Transverse colon (tissue), 4 donors: Measurements from ENCODE around the gene SSTR5. TPM values are rescaled to one million over a fixed set of nuclear protein-coding genes. Genes with fewer than 3 reads are reported as not detected.

Source experiments
- DNase-seq: peaks from one replicate; pipeline ENCODE4 v3.0.0-alpha.2; 2019
- H3K27ac ChIP-seq, 4 donors: fragments of 200-600 bp; sonication (generic); 2 replicates each; pipeline ENCODE4 v1.5.1; 2016 to 2018; ENCODE audit warnings: inconsistent platforms in 4 of 4
- H3K27me3 ChIP-seq: fragments of 200-600 bp; sonication (generic); 2 replicates; pipeline ENCODE4 v1.5.1; 2017; ENCODE audit warnings: inconsistent platforms
- H3K36me3 ChIP-seq, 4 donors: fragments of 200-600 bp; sonication (generic); 2 replicates each; pipeline ENCODE4 v1.5.1; 2017 to 2019; ENCODE audit warnings: inconsistent platforms in 4 of 4
- H3K4me1 ChIP-seq, 4 donors: fragments of 200-600 bp; sonication (generic); 2 replicates each; pipeline ENCODE4 v1.5.1; 2017 to 2020; ENCODE audit warnings: inconsistent platforms in 4 of 4
- H3K4me3 ChIP-seq, 4 donors: fragments of 200-600 bp; sonication (generic); 1 replicate in 1 of 4; 2 replicates in 3 of 4; pipeline versions ENCODE4 v1.5.1 to v1.6.1; 2017 to 2019; ENCODE audit warnings: inconsistent platforms in 4 of 4
- H3K9me3 ChIP-seq, 2 donors: fragments of 200-600 bp; sonication (generic); 2 replicates each; pipeline ENCODE4 v1.5.1; 2017 to 2019; ENCODE audit warnings: inconsistent platforms in 2 of 2
- EP300 ChIP-seq: sonication (generic); formaldehyde crosslinking; IDR thresholded peaks from one replicate; pipeline ENCODE4 v1.6.1; 2017; ENCODE audit warnings: antibody characterized with exemption, low read depth
- POLR2A ChIP-seq: fragments of 450-650 bp; IDR thresholded peaks from one replicate; pipeline ENCODE4 v1.6.1; 2016; ENCODE audit warnings: antibody characterized with exemption, mild to moderate bottlenecking, moderate library complexity
- POLR2AphosphoS5 ChIP-seq, 3 donors: sonication (generic); formaldehyde crosslinking; IDR thresholded peaks; one replicate each; pipeline ENCODE4 v1.6.1; 2016; ENCODE audit warnings: antibody characterized with exemption in 3 of 3
- WGBS, 2 donors: methylation state at CpG; one replicate each; pipeline ENCODE4 v1.1.5; 2018; ENCODE audit warnings: low coverage in 1 of 2; 5-methylcytosine and 5-hydroxymethylcytosine counted together
- in situ Hi-C, 4 donors: fragments of 200-750 bp; cut with MboI; loops; one replicate each; pipeline versions ENCODE4 v1.15.0 to v1.15.1; 2017; ENCODE audit warnings: low sequenced_read_pairs in 3 of 4, low pct_ligation_motif_present in 1 of 4, low pct_unique_long_range_greater_than_20kb in 1 of 4
- intact Hi-C: fragments of 100-400 bp; cut with DNase I; formaldehyde crosslinking; loops from one replicate; pipeline ENCODE4 v1.15.1; 2023; ENCODE audit warnings: low total_unique reads
- total RNA-seq, 4 donors: library from RNA; depleted of rRNA; stranded (reverse); fragments of >200 nt; gene quantifications; one replicate each; pipeline ENCODE4 v1.1.0, GENCODE V29; 2016
- TF ChIP-seq, protein P1 (sequence below), 5 experiments: fragments of 200-600 bp in 3 of 5; fragments of 450-650 bp in 2 of 5; sonication (generic) in 3 of 5; IDR thresholded peaks; 1 replicate in 2 of 5; 2 replicates in 3 of 5; pipeline ENCODE4 v1.5.1; 2016 to 2017; ENCODE audit warnings: antibody characterized with exemption in 5 of 5, inconsistent platforms in 3 of 5, mild to moderate bottlenecking in 2 of 5, moderate library complexity in 1 of 5

Gene SSTR5
- total RNA-seq, 4 donors from 2014 or later = not detected

DNA sequence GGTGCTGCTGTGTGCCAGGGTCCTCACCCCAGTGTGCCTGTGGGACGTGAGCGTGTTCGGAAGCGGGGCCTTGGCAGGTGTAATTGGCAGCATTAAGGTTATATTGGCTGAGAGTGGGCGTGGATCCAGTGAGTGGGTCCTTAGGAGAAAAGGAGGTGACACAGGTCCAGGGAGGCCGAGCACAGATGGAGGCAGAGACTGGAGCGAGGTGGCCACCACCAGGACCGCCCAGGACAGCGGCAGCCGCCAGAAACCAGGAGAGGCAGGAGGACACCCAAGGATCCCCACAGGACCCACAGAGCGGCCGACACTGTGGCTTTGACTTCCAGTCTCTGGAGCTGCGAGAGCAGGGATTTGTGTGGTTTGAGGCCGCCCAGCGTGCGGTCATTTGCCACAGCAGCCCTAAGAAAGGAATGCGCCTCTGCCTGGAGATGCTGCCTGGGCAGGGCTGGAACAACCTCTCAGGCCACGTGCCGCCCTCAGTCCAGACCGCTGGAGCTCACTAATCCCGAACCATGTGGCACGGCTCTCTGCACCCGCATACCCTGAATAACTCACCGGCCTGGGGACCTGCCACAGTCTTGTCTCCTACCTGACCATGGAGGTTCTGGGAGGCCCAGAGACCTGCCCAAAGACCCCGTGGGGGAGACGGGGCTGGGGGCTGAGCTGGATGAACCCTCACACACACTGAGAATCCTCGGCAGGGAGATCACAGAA is 45.6 kb upstream of the SSTR5 start:
- DNase-seq = no peak
- Histone ChIP-seq H3K4me3 (no peak overlapping the region), H3K9me3 (no peaks in the 10 kb centered on the region), H3K4me1 (no peaks in the 10 kb centered on the region), H3K36me3 (no peaks in the 10 kb centered on the region), H3K27me3 (peaks cover 50% of the 10 kb centered on the region), H3K27ac (no peak overlapping the region)
- intact Hi-C loops = no loop called here
- in situ Hi-C loops = no loop called here
- TF ChIP-seq POLR2AphosphoS5 (IDR thresholded peaks at IDR 0.05) (no peak), POLR2A (no peak), EP300 (no peak)
- TF ChIP-seq, protein P1, sequence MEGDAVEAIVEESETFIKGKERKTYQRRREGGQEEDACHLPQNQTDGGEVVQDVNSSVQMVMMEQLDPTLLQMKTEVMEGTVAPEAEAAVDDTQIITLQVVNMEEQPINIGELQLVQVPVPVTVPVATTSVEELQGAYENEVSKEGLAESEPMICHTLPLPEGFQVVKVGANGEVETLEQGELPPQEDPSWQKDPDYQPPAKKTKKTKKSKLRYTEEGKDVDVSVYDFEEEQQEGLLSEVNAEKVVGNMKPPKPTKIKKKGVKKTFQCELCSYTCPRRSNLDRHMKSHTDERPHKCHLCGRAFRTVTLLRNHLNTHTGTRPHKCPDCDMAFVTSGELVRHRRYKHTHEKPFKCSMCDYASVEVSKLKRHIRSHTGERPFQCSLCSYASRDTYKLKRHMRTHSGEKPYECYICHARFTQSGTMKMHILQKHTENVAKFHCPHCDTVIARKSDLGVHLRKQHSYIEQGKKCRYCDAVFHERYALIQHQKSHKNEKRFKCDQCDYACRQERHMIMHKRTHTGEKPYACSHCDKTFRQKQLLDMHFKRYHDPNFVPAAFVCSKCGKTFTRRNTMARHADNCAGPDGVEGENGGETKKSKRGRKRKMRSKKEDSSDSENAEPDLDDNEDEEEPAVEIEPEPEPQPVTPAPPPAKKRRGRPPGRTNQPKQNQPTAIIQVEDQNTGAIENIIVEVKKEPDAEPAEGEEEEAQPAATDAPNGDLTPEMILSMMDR (IDR thresholded peaks at IDR 0.05) = no peak
- 83% methylated on average over 27 of the region's 27 CpGs; no CpG with 5 or more reads in 1 of the 2 donors for WGBS, 2 donors

DNA sequence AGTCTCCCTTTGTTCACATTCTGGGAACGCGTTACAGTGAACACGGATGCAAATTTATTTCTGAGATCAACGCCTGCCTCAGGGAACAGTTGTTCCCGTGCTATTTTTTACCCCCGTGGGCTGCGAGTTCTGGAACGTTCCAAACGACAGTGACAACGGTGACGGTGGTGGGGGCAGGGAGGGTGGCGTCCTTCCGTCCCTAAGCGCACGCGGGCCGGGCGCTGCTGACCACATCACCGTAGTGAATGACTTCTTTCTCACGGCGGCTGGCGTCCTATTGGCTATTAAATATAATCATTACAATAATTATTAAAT is 45.1 kb upstream of the SSTR5 start:
- WGBS, 2 donors = 90% methylated on average over 22 of the region's 22 CpGs; no CpG with 5 or more reads in 1 of the 2 donors
- no peak overlapping the region for H3K4me3 ChIP-seq
- DNase-seq = no peak
- no peaks in the 10 kb centered on the region for H3K4me1 ChIP-seq
- no peak for TF ChIP-seq POLR2A
- no peak for TF ChIP-seq EP300
- TF ChIP-seq, protein P1 (IDR thresholded peaks at IDR 0.05) = no peak
- TF ChIP-seq POLR2AphosphoS5 (IDR thresholded peaks at IDR 0.05) = no peak
- no peaks in the 10 kb centered on the region for H3K9me3 ChIP-seq
- peaks cover 45% of the 10 kb centered on the region for H3K27me3 ChIP-seq
- in situ Hi-C loops (no loop called here), intact Hi-C loops (no loop called here)
- H3K27ac ChIP-seq = no peak overlapping the region
- no peaks in the 10 kb centered on the region for H3K36me3 ChIP-seq

DNA sequence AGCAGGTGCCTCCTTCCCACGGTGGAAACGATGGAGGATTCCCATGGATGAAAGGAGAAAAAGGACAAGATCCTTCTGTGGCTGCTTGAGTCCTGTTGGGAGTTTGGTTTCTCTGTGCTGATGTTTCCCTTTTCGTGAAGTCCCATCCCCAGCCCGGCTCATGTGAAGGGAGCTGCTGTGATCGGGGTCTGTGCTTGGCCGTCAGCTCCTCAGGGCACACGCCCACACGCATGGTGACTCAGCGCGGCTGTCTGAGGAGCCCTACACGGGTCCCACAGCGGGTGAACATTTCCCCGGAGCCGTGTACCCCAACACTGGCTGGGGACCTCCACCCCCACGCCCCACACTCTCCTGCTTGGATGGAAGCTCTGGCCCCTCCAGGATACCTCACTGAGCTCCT is 44.5 kb upstream of the SSTR5 start:
- intact Hi-C loops = no loop called here
- H3K9me3 ChIP-seq = no peaks in the 10 kb centered on the region
- H3K4me1 ChIP-seq = no peaks in the 10 kb centered on the region
- H3K27me3 ChIP-seq = peaks cover 42% of the 10 kb centered on the region
- no peak for DNase-seq
- H3K4me3 ChIP-seq = no peak overlapping the region
- 63% methylated on average over 15 of the region's 15 CpGs; no CpG with 5 or more reads in 1 of the 2 donors for WGBS, 2 donors
- no peaks in the 10 kb centered on the region for H3K36me3 ChIP-seq
- in situ Hi-C loops = no loop called here
- TF ChIP-seq POLR2AphosphoS5 (IDR thresholded peaks at IDR 0.05) (no peak), EP300 (no peak), POLR2A (no peak)
- TF ChIP-seq, protein P1 (IDR thresholded peaks at IDR 0.05) = no peak
- no peak overlapping the region for H3K27ac ChIP-seq

DNA sequence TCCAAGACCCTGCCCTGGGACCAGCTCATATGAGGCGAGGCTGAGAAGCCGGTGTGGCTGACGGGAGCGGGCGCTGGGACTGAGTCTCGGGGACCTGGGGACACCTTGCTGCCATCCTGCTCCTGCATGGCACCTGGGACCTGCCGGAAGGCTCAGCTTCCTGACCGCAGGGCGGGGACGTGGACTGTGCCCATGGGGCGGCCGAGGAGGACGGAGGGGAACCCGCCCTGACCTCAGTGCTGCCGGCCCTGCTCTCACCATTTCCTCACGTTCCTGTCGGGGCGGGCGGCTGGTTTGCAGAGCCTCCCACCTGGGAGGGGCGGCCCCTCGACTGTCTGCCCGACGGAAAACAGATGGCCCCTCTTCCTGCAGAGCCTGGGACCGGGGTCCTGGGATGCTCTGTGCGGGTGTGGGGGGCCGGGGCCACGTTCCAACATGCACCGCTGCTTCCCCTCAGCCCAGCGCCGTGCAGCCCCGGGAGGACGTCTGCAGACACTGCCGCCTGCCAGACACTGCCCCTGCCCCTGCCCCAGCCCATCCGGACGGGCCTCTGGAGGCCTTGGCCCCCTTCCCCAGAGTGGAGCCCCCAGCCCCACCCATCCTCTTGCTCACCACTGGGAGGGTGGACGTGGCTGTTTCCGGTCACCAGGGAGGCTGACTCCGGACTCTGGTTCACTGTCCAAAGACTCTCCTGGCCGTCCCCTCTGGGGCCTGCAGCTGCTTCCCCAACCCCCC is 43.9 kb upstream of the SSTR5 start:
- in situ Hi-C loops (no loop called here), intact Hi-C loops (no loop called here)
- peaks cover 36% of the 10 kb centered on the region for H3K27me3 ChIP-seq
- no peak overlapping the region for H3K27ac ChIP-seq
- no peak for TF ChIP-seq POLR2A
- no peak for DNase-seq
- H3K4me1 ChIP-seq = no peaks in the 10 kb centered on the region
- no peak overlapping the region for H3K4me3 ChIP-seq
- WGBS, 2 donors = 46% methylated on average over 17 of the region's 39 CpGs; no CpG with 5 or more reads in 1 of the 2 donors
- H3K36me3 ChIP-seq = no peaks in the 10 kb centered on the region
- no peaks in the 10 kb centered on the region for H3K9me3 ChIP-seq
